Measurements from ENCODE around the gene BCL11A. TPM values are rescaled to one million over a fixed set of nuclear protein-coding genes. Genes with fewer than 3 reads are reported as not detected.

BCL11A gene
- total RNA-seq, 1 donor from 2014 or later, result 142 TPM

GRCh38 chr2:60536746-60537145 is 16.7 kb downstream of the BCL11A start:
- Mint-ChIP-seq H3K36me3 (no peaks in the 10 kb centered on the region), H3K4me3 (no peak overlapping the region), H3K4me1 (peaks cover 94% of the 10 kb centered on the region), H3K27ac (peak overlapping the region; percentile 96), H3K9me3 (no peaks in the 10 kb centered on the region), H3K27me3 (ENCODE audit: low read depth) (no peaks in the 10 kb centered on the region)
- no peak for TF ChIP-seq CTCF (IDR thresholded peaks at IDR 0.05; ENCODE audit: unreplicated experiment)
- DNase-seq (ENCODE audit: low spot score in 2 of 2, unreplicated experiment in 2 of 2), result no peak

GRCh38 chr2:60535685-60536312 is 17.7 kb downstream of the BCL11A start:
- H3K36me3 Mint-ChIP-seq, result no peaks in the 10 kb centered on the region
- peak overlapping the region; percentile 96 for H3K27ac Mint-ChIP-seq
- no peak for TF ChIP-seq CTCF (IDR thresholded peaks at IDR 0.05; ENCODE audit: unreplicated experiment)
- no peak for DNase-seq (ENCODE audit: low spot score in 2 of 2, unreplicated experiment in 2 of 2)
- H3K4me3 Mint-ChIP-seq, result peak overlapping the region; percentile 17
- no peaks in the 10 kb centered on the region for H3K27me3 Mint-ChIP-seq (ENCODE audit: low read depth)
- H3K4me1 Mint-ChIP-seq, result peaks cover 96% of the 10 kb centered on the region
- no peaks in the 10 kb centered on the region for H3K9me3 Mint-ChIP-seq

GRCh38 chr2:60534892-60535684 is 18.4 kb downstream of the BCL11A start:
- Mint-ChIP-seq H3K36me3 (no peaks in the 10 kb centered on the region), H3K4me1 (peaks cover 96% of the 10 kb centered on the region), H3K4me3 (peak overlapping the region; percentile 17), H3K27me3 (ENCODE audit: low read depth) (no peaks in the 10 kb centered on the region), H3K9me3 (no peaks in the 10 kb centered on the region), H3K27ac (peak overlapping the region; percentile 96)
- DNase-seq (ENCODE audit: low spot score in 2 of 2, unreplicated experiment in 2 of 2), result no peak
- no peak for TF ChIP-seq CTCF (IDR thresholded peaks at IDR 0.05; ENCODE audit: unreplicated experiment)

- no peak for TF ChIP-seq CTCF (IDR thresholded peaks at IDR 0.05; ENCODE audit: unreplicated experiment)
- Mint-ChIP-seq H3K4me3 (no peak overlapping the region), H3K36me3 (no peaks in the 10 kb centered on the region), H3K27ac (peak overlapping the region; percentile 96), H3K27me3 (ENCODE audit: low read depth) (no peaks in the 10 kb centered on the region), H3K4me1 (peaks cover 97% of the 10 kb centered on the region), H3K9me3 (no peaks in the 10 kb centered on the region)
- no peak for DNase-seq (ENCODE audit: low spot score in 2 of 2, unreplicated experiment in 2 of 2)
These were observed 19.3 kb downstream of the BCL11A start for GRCh38 chr2:60534052-60534685.

GRCh38 chr2:60533101-60534051 is 20.1 kb downstream of the BCL11A start:
- no peak for DNase-seq (ENCODE audit: low spot score in 2 of 2, unreplicated experiment in 2 of 2)
- peak overlapping the region; percentile 96 for H3K27ac Mint-ChIP-seq
- no peaks in the 10 kb centered on the region for H3K36me3 Mint-ChIP-seq
- TF ChIP-seq CTCF (IDR thresholded peaks at IDR 0.05; ENCODE audit: unreplicated experiment), result no peak
- no peaks in the 10 kb centered on the region for H3K9me3 Mint-ChIP-seq
- peak overlapping the region; percentile 24 for H3K4me3 Mint-ChIP-seq
- H3K27me3 Mint-ChIP-seq (ENCODE audit: low read depth), result no peaks in the 10 kb centered on the region
- peaks cover 97% of the 10 kb centered on the region for H3K4me1 Mint-ChIP-seq
